OCI-LY3 (cell line): ENCODE measurements around the gene SPTSSB.

Source experiments
- H2AFZ ChIP-seq: fragments of 200-600, 300-600 bp; shearing (Covaris generic); 2 replicates; pipeline ENCODE4 v1.6.0; 2014; ENCODE audit warnings: antibody characterized with exemption, low read depth, low read length
- H3K27ac ChIP-seq: fragments of 200-600, 300-600 bp; sonication (generic); 2 replicates; pipeline ENCODE4 v1.5.1; 2014; ENCODE audit warnings: mild to moderate bottlenecking, low read length, moderate library complexity, mixed read lengths
- H3K27me3 ChIP-seq: fragments of 200-600, 300-600 bp; sonication (generic); 2 replicates; pipeline ENCODE4 v1.6.1; 2014; ENCODE audit warnings: low read depth, low read length, mixed read lengths
- H3K36me3 ChIP-seq: fragments of 200-600, 300-600 bp; sonication (generic); replicated peaks from 2 replicates; pipeline ENCODE3; 2014; ENCODE audit warnings: low read depth, low read length, mixed read lengths
- H3K4me1 ChIP-seq: fragments of 300-600, 200-600 bp; sonication (generic); 2 replicates; pipeline ENCODE4 v1.6.1; 2014; ENCODE audit warnings: low read length, mixed read lengths
- H3K4me2 ChIP-seq: fragments of 200-600, 300-600 bp; sonication (generic); 2 replicates; pipeline ENCODE4 v1.6.1; 2014; ENCODE audit warnings: low read length, mixed read lengths
- H3K4me3 ChIP-seq: fragments of 300-600, 200-600 bp; sonication (generic); 2 replicates; pipeline ENCODE4 v1.5.1; 2014; ENCODE audit warnings: antibody characterized with exemption, mild to moderate bottlenecking, low read length, moderate library complexity
- H3K79me2 ChIP-seq: fragments of 300-600, 200-600 bp; shearing (Covaris generic); 2 replicates; pipeline ENCODE4 v1.6.1; 2014; ENCODE audit warnings: mild to moderate bottlenecking, low read length, mixed read lengths
- H3K9ac ChIP-seq: fragments of 300-600, 200-600 bp; shearing (Covaris generic); 2 replicates; pipeline ENCODE4 v1.6.0; 2014; ENCODE audit warnings: mild to moderate bottlenecking, low read length, moderate library complexity
- H3K9me3 ChIP-seq: fragments of 200-600, 300-600 bp; shearing (Covaris generic); 2 replicates; pipeline ENCODE4 v1.6.1; 2014; ENCODE audit warnings: low read length, mixed read lengths; ENCODE audit not compliant: insufficient read depth
- H4K20me1 ChIP-seq: fragments of 200-600, 300-600 bp; sonication (generic); 2 replicates; pipeline ENCODE4 v1.6.1; 2016; ENCODE audit warnings: low read length, mixed read lengths; ENCODE audit not compliant: insufficient read depth
- CTCF ChIP-seq: fragments of 200-600, 300-600 bp; sonication (generic); IDR thresholded peaks from 2 replicates; pipeline ENCODE4 v1.5.1; 2014; ENCODE audit warnings: antibody characterized with exemption, low read length, low read depth
- EZH2phosphoT487 ChIP-seq: fragments of 200-600 bp; shearing (Covaris generic); IDR thresholded peaks from 2 replicates; pipeline ENCODE4 v1.6.1; 2018; ENCODE audit warnings: antibody characterized with exemption, mixed run types, low read depth

Gene SPTSSB

GRCh38 chr3:161405836-161406235, 34.5 kb upstream of the SPTSSB start:
- Histone ChIP-seq H3K4me2 (no peak overlapping the region), H3K27me3 (peaks cover 4% of the 10 kb centered on the region; the same call in 1 of the 2 replicates), H4K20me1 (no peaks in the 10 kb centered on the region), H3K4me3 (no peak overlapping the region), H3K9ac (no peak overlapping the region), H2AFZ (no peak overlapping the region), H3K79me2 (no peaks in the 10 kb centered on the region), H3K4me1 (peaks cover 15% of the 10 kb centered on the region), H3K36me3 (no peaks in the 10 kb centered on the region), H3K9me3 (no peaks in the 10 kb centered on the region), H3K27ac (no peak overlapping the region)
- TF ChIP-seq EZH2phosphoT487: no peak
- TF ChIP-seq CTCF: no peak

DNA sequence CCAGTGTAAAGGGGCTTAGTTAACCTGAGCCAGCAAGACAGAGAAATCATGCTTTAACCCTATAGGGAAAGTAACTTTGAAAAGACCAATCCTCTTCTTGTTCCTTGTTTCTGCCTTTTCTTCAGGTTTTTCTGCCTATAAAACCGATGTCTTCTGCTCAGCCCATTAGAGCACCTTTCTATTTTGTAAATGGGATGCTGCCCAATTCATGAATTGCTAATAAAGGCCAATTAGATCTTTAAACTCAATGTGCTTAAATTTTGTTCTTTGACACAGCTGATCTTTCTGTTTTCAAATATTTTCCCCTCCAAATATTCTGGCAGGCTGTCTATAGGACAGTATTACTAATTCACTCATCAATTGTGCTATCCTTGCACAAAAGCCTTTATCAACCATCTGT, 33.8 kb upstream of the SPTSSB start:
- TF ChIP-seq EZH2phosphoT487: no peak
- H3K4me3 ChIP-seq: no peak overlapping the region
- peaks cover 4% of the 10 kb centered on the region; the same call in 1 of the 2 replicates for H3K27me3 ChIP-seq
- peaks cover 14% of the 10 kb centered on the region for H3K4me1 ChIP-seq
- no peak overlapping the region for H3K27ac ChIP-seq
- H3K36me3 ChIP-seq: no peaks in the 10 kb centered on the region
- no peaks in the 10 kb centered on the region for H3K9me3 ChIP-seq
- H3K4me2 ChIP-seq: no peak overlapping the region
- H2AFZ ChIP-seq: no peak overlapping the region
- H3K9ac ChIP-seq: no peak overlapping the region
- no peaks in the 10 kb centered on the region for H3K79me2 ChIP-seq
- H4K20me1 ChIP-seq: no peaks in the 10 kb centered on the region

GRCh38 chr3:161403251-161403650, 31.9 kb upstream of the SPTSSB start:
- Histone ChIP-seq H3K4me3 (no peak overlapping the region), H4K20me1 (no peaks in the 10 kb centered on the region), H2AFZ (no peak overlapping the region), H3K27me3 (peaks cover 4% of the 10 kb centered on the region; the same call in 1 of the 2 replicates), H3K9ac (no peak overlapping the region), H3K4me1 (no peaks in the 10 kb centered on the region), H3K4me2 (no peak overlapping the region), H3K9me3 (no peaks in the 10 kb centered on the region), H3K27ac (no peak overlapping the region), H3K79me2 (no peaks in the 10 kb centered on the region), H3K36me3 (no peaks in the 10 kb centered on the region)
- no peak for TF ChIP-seq EZH2phosphoT487
- TF ChIP-seq CTCF: no peak

DNA sequence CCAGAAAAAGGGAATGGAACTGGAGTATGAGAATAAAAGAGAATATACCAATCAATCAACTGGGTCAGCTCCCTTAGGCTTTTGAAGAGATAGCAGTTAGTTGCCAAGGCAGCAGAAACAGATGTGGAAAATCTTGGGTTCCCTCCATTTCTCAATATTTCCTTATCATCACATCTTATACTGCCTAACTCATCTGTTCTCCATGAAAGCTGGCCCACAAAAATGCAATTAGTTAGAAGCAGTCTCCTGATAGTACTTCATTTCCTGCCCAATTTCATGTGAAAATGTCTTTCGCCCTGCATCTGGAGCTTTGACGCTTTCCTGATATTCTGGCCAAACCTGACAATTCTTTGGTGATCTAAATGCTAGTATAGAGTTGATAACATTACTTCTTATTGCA, 30.1 kb upstream of the SPTSSB start:
- Histone ChIP-seq H3K4me3 (no peak overlapping the region), H3K9ac (no peak overlapping the region), H3K4me1 (no peaks in the 10 kb centered on the region), H3K9me3 (no peaks in the 10 kb centered on the region), H3K36me3 (no peaks in the 10 kb centered on the region), H2AFZ (no peak overlapping the region), H4K20me1 (no peaks in the 10 kb centered on the region), H3K79me2 (no peaks in the 10 kb centered on the region), H3K27me3 (no peaks in the 10 kb centered on the region), H3K4me2 (no peak overlapping the region), H3K27ac (no peak overlapping the region)
- TF ChIP-seq EZH2phosphoT487: no peak
- no peak for TF ChIP-seq CTCF

- H2AFZ ChIP-seq: no peak overlapping the region
Observed at GRCh38 chr3:161400650-161401049, 29.3 kb upstream of the SPTSSB start.

More at GRCh38 chr3:161400650-161401049, 29.3 kb upstream of the SPTSSB start:
- Histone ChIP-seq H3K27me3 (no peaks in the 10 kb centered on the region), H3K4me3 (no peak overlapping the region), H3K4me2 (no peak overlapping the region), H4K20me1 (no peaks in the 10 kb centered on the region), H3K4me1 (no peaks in the 10 kb centered on the region), H3K9ac (no peak overlapping the region), H3K36me3 (no peaks in the 10 kb centered on the region), H3K79me2 (no peaks in the 10 kb centered on the region), H3K9me3 (no peaks in the 10 kb centered on the region), H3K27ac (no peak overlapping the region)
- no peak for TF ChIP-seq CTCF
- TF ChIP-seq EZH2phosphoT487: no peak
